HL-60 (cell line): ENCODE measurements around the gene UGT1A5.

Experiments used
- CTCF ChIP-seq: IDR thresholded peaks from one replicate; pipeline ENCODE4 v1.5.1; 2011; ENCODE audit warnings: low read length, control low read depth, inconsistent platforms; ENCODE audit not compliant: insufficient read depth
- GABPA ChIP-seq: IDR thresholded peaks from 2 replicates; pipeline ENCODE4 v1.6.1; 2012; ENCODE audit warnings: low read depth
- REST ChIP-seq: IDR thresholded peaks from 2 replicates; pipeline ENCODE4 v1.6.1; 2012; ENCODE audit warnings: low read depth; ENCODE audit not compliant: insufficient replicate concordance
- SPI1 ChIP-seq: IDR thresholded peaks from 2 replicates; pipeline ENCODE4 v1.6.1; 2012; ENCODE audit warnings: low read depth, mild to moderate bottlenecking, borderline replicate concordance

- TF ChIP-seq CTCF: no peak
- no peak for TF ChIP-seq REST
- no peak for TF ChIP-seq GABPA
- TF ChIP-seq SPI1: no peak
Observed at GRCh38 chr2:233799087-233799665, 86.5 kb downstream of the UGT1A5 start.
